HepG2 (cell line): Measurements from ENCODE around the gene RERE. TPM values are rescaled to one million over a fixed set of nuclear protein-coding genes. Genes with fewer than 3 reads are reported as not detected.

Source experiments
- ATAC-seq: fragments of 200-7000 bp; cut with Tn5 transposase; 3 replicates; pipeline ENCODE4 v1.9.1; 2020; ENCODE audit warnings: mild to moderate bottlenecking, moderate library complexity
- BruUV-seq: library from RNA; stranded (reverse); fragments of 400-500 nt; replicated peaks from 2 replicates; lab custom pipeline; 2021; lab: Mats Ljungman, UMichigan
- CTCF ChIA-PET: fragments of 300-600 bp; formaldehyde crosslinking; extraction: SDS; loops from one replicate; lab custom pipeline; 2021; ENCODE audit warnings: low total read pairs, inconsistent platforms, low intra/inter-chr PET ratio; lab: Yijun Ruan, JAX
- POLR2A ChIA-PET: fragments of 350-600 bp; sonication (Branson Sonifier 250); formaldehyde crosslinking; loops from one replicate; lab custom pipeline; 2020; ENCODE audit warnings: antibody characterized with exemption, inconsistent platforms; lab: Yijun Ruan, JAX
- DNase-seq: peaks from one replicate; pipeline ENCODE4 v3.0.0-alpha.2; 2015; ENCODE audit warnings: low spot score
- FAIRE-seq: peaks from 3 replicates; lab custom pipeline; 2011; peaks lifted over from hg19 to GRCh38; lab: Jason Lieb, UNC
- H2AFZ ChIP-seq: one replicate; pipeline ENCODE4 v1.6.1; 2011; ENCODE audit warnings: low read length, inconsistent platforms
- H3K27ac ChIP-seq: fragments of 300-600 bp; 3 replicates; pipeline ENCODE4 v1.8.0; 2011; ENCODE audit warnings: mixed run types, mild to moderate bottlenecking, mixed read lengths, low read length, inconsistent platforms; ENCODE audit not compliant: insufficient read depth; ENCODE audit errors: extremely low read length
- H3K27me3 ChIP-seq, 2 experiments: fragments of 200-600 bp in 1 of 2; 2 replicates in 1 of 2; 3 replicates in 1 of 2; pipeline versions ENCODE4 v1.6.0 to v1.8.0; 2011; ENCODE audit warnings: low read length in 2 of 2, mild to moderate bottlenecking in 2 of 2, moderate library complexity in 2 of 2, inconsistent platforms in 1 of 2; ENCODE audit not compliant: insufficient read depth in 2 of 2, control insufficient read depth in 1 of 2
- H3K36me3 ChIP-seq, 2 experiments: fragments of 200-600 bp in 1 of 2; replicated peaks in 1 of 2; 2 replicates in 1 of 2; 3 replicates in 1 of 2; pipeline versions ENCODE4 v1.5.1 to v1.8.0; 2011; ENCODE audit warnings: low read length in 2 of 2, inconsistent platforms in 1 of 2; ENCODE audit not compliant: insufficient read depth in 2 of 2, control insufficient read depth in 1 of 2
- H3K4me1 ChIP-seq: 2 replicates; pipeline ENCODE4 v1.5.1; 2012; ENCODE audit warnings: low read length, inconsistent platforms; ENCODE audit not compliant: insufficient read depth
- H3K4me2 ChIP-seq: 2 replicates; pipeline ENCODE4 v1.6.0; 2011; ENCODE audit warnings: low read depth, low read length, inconsistent platforms
- H3K4me3 ChIP-seq, 3 experiments: fragments of 200-600 bp in 1 of 3; sonication (generic), shearing (Covaris generic) in 1 of 3; replicated peaks in 1 of 3; 2 replicates each; pipeline ENCODE4 v1.5.1; 2011 to 2016; ENCODE audit warnings: low read length in 3 of 3, inconsistent platforms in 2 of 3, low read depth in 2 of 3, mild to moderate bottlenecking in 2 of 3, control low read depth in 1 of 3, mixed read lengths in 1 of 3; ENCODE audit not compliant: insufficient read depth in 1 of 3
- H3K79me2 ChIP-seq: one replicate; pipeline ENCODE4 v1.6.1; 2011; ENCODE audit warnings: low read length, inconsistent platforms; ENCODE audit not compliant: insufficient read depth
- H3K9ac ChIP-seq: 2 replicates; pipeline ENCODE4 v1.6.0; 2011; ENCODE audit warnings: mild to moderate bottlenecking, low read depth, low read length, inconsistent platforms; ENCODE audit not compliant: insufficient read depth
- H3K9me3 ChIP-seq: 2 replicates; pipeline ENCODE4 v1.5.1; 2012; ENCODE audit warnings: mild to moderate bottlenecking, low read length
- H4K20me1 ChIP-seq: 2 replicates; pipeline ENCODE4 v1.6.0; 2011; ENCODE audit warnings: inconsistent platforms, mild to moderate bottlenecking, low read length, moderate library complexity; ENCODE audit not compliant: insufficient read depth
- AGO2 ChIP-seq: fragments of 200-400 bp; formaldehyde crosslinking; optimal IDR thresholded peaks from 2 replicates; pipeline ENCODE3; 2017; ENCODE audit warnings: mild to moderate bottlenecking, low read depth, low read length, moderate library complexity
- ATM ChIP-seq: fragments of 450-650 bp; IDR thresholded peaks from 2 replicates; pipeline ENCODE4 v1.7.1; 2017; ENCODE audit warnings: mild to moderate bottlenecking, borderline replicate concordance
- HOXA5 ChIP-seq: sonication (generic); formaldehyde crosslinking; IDR thresholded peaks from 2 replicates; pipeline ENCODE4 v1.4.0; 2020; ENCODE audit warnings: missing genetic modification reagents
- KMT2A ChIP-seq: sonication (generic); formaldehyde crosslinking; IDR thresholded peaks from 2 replicates; pipeline ENCODE4 v1.4.0; 2020; ENCODE audit warnings: missing genetic modification reagents
- MIXL1 ChIP-seq: IDR thresholded peaks from 2 replicates; pipeline ENCODE4 v1.6.1; 2016
- PHF8 ChIP-seq: sonication (generic); formaldehyde crosslinking; IDR thresholded peaks from 2 replicates; pipeline ENCODE4 v1.5.0; 2020; ENCODE audit warnings: missing genetic modification reagents
- PRPF4 ChIP-seq: fragments of 200-400 bp; formaldehyde crosslinking; IDR thresholded peaks from 2 replicates; pipeline ENCODE4 v1.6.1; 2016; ENCODE audit warnings: low read length, low read depth; ENCODE audit not compliant: poor library complexity, severe bottlenecking
- SAP130 ChIP-seq: IDR thresholded peaks from 2 replicates; pipeline ENCODE4 v1.6.1; 2016; ENCODE audit warnings: low read depth
- SMAD9 ChIP-seq: sonication (generic); formaldehyde crosslinking; IDR thresholded peaks from 2 replicates; pipeline ENCODE4 v1.5.1; 2020; ENCODE audit warnings: mild to moderate bottlenecking, missing genetic modification reagents
- SPEN ChIP-seq: sonication (generic); formaldehyde crosslinking; IDR thresholded peaks from 2 replicates; pipeline ENCODE4 v1.5.1; 2020; ENCODE audit warnings: low read depth, mild to moderate bottlenecking, missing genetic modification reagents
- ZFP90 ChIP-seq: sonication (generic); formaldehyde crosslinking; IDR thresholded peaks from 2 replicates; pipeline ENCODE4 v1.8.0; 2022; ENCODE audit warnings: missing genetic modification reagents, mild to moderate bottlenecking, inconsistent platforms, borderline replicate concordance
- ZNF367 ChIP-seq: sonication (generic); formaldehyde crosslinking; IDR thresholded peaks from 2 replicates; pipeline ENCODE4 v1.4.0; 2020; ENCODE audit warnings: missing genetic modification reagents, borderline replicate concordance
- ZNF792 ChIP-seq: IDR thresholded peaks from 2 replicates; pipeline ENCODE4 v1.6.1; 2016
- WGBS: methylation state at CpG from one replicate; pipeline ENCODE4 v1.1.6; 2017; ENCODE audit warnings: low lambda C conversion rate; 5-methylcytosine and 5-hydroxymethylcytosine counted together
- in situ Hi-C: cut with HindIII; loops from 2 replicates; pipeline ENCODE4 v1.10.0; 2017; ENCODE audit warnings: low pct_unique_long_range_greater_than_20kb; ENCODE audit not compliant: extremely low pct_ligation_motif_present
- intact Hi-C: fragments of 100-400 bp; cut with micrococcal nuclease; formaldehyde crosslinking; loops from one replicate; pipeline ENCODE4 v1.10.0; 2022; ENCODE audit not compliant: unreplicated experiment
- polyA plus RNA-seq, 8 experiments: library from polyadenylated mRNA; depleted of rRNA in 3 of 8; stranded (reverse) in 7 of 8; unstranded in 1 of 8; fragments of >200 nt; fragmentation: Illumina TruSeq in 4 of 8; extraction: Trizol in 4 of 8; gene quantifications; 2 replicates each; pipeline versions ENCODE4 v1.2.1 to v1.2.3, GENCODE V29; 2011 to 2016; ENCODE audit warnings: low read depth in 4 of 8, missing spikeins in 1 of 8, mixed read lengths in 1 of 8; ENCODE audit not compliant: insufficient read depth in 1 of 8
- total RNA-seq, 5 experiments: library from RNA; depleted of rRNA; stranded (reverse); fragments of >200 nt; fragmentation: Illumina TruSeq; extraction: Trizol; gene quantifications; 2 replicates each; pipeline ENCODE4 v1.2.3, GENCODE V29; 2016; ENCODE audit warnings: low read depth in 1 of 5
- TF ChIP-seq, protein P1 (sequence below): sonication (generic); formaldehyde crosslinking; IDR thresholded peaks from 2 replicates; pipeline ENCODE4 v1.9.0; 2021; ENCODE audit warnings: missing genetic modification reagents, borderline replicate concordance
- TF ChIP-seq, protein P2 (sequence below): sonication (generic); formaldehyde crosslinking; IDR thresholded peaks from 2 replicates; pipeline ENCODE4 v1.4.0; 2020; ENCODE audit warnings: mild to moderate bottlenecking, missing genetic modification reagents
- TF ChIP-seq, protein P3 (sequence below): sonication (generic); formaldehyde crosslinking; IDR thresholded peaks from 2 replicates; pipeline ENCODE4 v1.8.0; 2022; ENCODE audit warnings: mild to moderate bottlenecking, missing genetic modification reagents
- TF ChIP-seq, protein P4 (sequence below): sonication (generic); formaldehyde crosslinking; conservative IDR thresholded peaks from 2 replicates; pipeline ENCODE4 v1.4.0; 2020; ENCODE audit warnings: missing genetic modification reagents
- TF ChIP-seq, protein P5 (sequence below): sonication (generic); formaldehyde crosslinking; conservative IDR thresholded peaks from 2 replicates; pipeline ENCODE4 v1.8.0; 2022; ENCODE audit warnings: low read depth, missing genetic modification reagents

RERE gene
- total and polyA plus RNA-seq, 2 of the 13 experiments (the other 11 are each of a cell fraction or from before 2014, with no cell fraction given) = 18.3 to 21.9 TPM

DNA sequence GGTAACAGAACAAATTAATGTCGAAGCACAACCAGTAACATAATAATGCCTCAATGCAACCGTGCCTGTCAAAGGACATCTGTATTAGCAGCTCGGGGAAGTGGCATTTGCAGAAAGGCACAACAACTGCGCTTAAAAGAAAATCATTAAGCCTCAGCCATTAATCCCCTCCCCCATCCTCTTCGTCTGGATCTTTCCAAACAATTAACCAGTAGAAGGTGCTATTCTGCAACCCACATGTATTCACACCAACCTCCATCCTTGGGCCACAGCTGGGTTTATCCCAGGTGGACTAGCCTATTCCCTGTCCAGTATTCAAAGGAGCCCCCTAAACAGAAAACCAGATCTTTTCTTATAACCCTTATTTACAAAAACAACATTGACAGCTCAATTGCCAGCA, 2.6 kb downstream of the RERE start:
- intact Hi-C loops (loop anchor here (5.0 kb wide), 2 partner anchors 42 to 73 kb away; no protein-coding TSS in a partner anchor), in situ Hi-C loops (no loop called here)
- peaks cover 76% of the 10 kb centered on the region for H3K79me2 ChIP-seq
- no peak for DNase-seq
- ChIA-PET POLR2A (interaction anchor here (1.3 to 3.5 kb wide), 5 partner anchors 34 to 75 kb away, joined by 3 to 18 read pairs (median 4); partner anchors contain the start of gene ENO1), CTCF (interaction anchor here (1.0 kb wide), 1 partner anchor 34 kb away, joined by 4 read pairs; no protein-coding TSS in a partner anchor)
- no peaks in the 10 kb centered on the region for H3K36me3 ChIP-seq
- no TSS peak for BruUV-seq
- H3K9ac ChIP-seq = peak overlapping the region; percentile 20; the same call in 1 of the 2 replicates
- H2AFZ ChIP-seq = no peak overlapping the region
- no peaks in the 10 kb centered on the region; a peak in 1 of 5 replicates for H3K27me3 ChIP-seq
- no peak overlapping the region for H3K27ac ChIP-seq
- ATAC-seq = no peak
- H3K4me2 ChIP-seq = peak overlapping the region; percentile 84
- H3K4me1 ChIP-seq = peaks cover 64% of the 10 kb centered on the region
- peaks cover 39% of the 10 kb centered on the region for H4K20me1 ChIP-seq
- WGBS = 61% methylated on average over 5 of the region's 5 CpGs
- no peak for FAIRE-seq
- no peaks in the 10 kb centered on the region for H3K9me3 ChIP-seq
- H3K4me3 ChIP-seq = peak overlapping the region; percentile 86 to 95 (median 91); a peak in 5 of 6 replicates
- TF ChIP-seq HOXA5 (no peak), ZFP90 (CRISPR knock-in tag) (no peak), ZNF367 (CRISPR knock-in tag) (no peak), SPEN (CRISPR knock-in tag) (no peak), KMT2A (CRISPR knock-in tag) (peak; percentile 52; the same call in 1 of the 2 replicates), MIXL1 (0 out of 2 replicates have a peak, but pooled peaks have one; percentile 42), SMAD9 (no peak), ATM (no peak), SAP130 (CRISPR knock-in tag) (peak; percentile 52), AGO2 (no peak), ZNF792 (0 out of 2 replicates have a peak, but pooled peaks have one; percentile 21), PHF8 (CRISPR knock-in tag) (no peak), PRPF4 (peak; percentile 30)
- TF ChIP-seq, protein P1, sequence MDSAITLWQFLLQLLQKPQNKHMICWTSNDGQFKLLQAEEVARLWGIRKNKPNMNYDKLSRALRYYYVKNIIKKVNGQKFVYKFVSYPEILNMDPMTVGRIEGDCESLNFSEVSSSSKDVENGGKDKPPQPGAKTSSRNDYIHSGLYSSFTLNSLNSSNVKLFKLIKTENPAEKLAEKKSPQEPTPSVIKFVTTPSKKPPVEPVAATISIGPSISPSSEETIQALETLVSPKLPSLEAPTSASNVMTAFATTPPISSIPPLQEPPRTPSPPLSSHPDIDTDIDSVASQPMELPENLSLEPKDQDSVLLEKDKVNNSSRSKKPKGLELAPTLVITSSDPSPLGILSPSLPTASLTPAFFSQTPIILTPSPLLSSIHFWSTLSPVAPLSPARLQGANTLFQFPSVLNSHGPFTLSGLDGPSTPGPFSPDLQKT = no peak
- TF ChIP-seq, protein P2, sequence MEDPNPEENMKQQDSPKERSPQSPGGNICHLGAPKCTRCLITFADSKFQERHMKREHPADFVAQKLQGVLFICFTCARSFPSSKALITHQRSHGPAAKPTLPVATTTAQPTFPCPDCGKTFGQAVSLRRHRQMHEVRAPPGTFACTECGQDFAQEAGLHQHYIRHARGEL (CRISPR knock-in tag) = no peak
- TF ChIP-seq, protein P3, sequence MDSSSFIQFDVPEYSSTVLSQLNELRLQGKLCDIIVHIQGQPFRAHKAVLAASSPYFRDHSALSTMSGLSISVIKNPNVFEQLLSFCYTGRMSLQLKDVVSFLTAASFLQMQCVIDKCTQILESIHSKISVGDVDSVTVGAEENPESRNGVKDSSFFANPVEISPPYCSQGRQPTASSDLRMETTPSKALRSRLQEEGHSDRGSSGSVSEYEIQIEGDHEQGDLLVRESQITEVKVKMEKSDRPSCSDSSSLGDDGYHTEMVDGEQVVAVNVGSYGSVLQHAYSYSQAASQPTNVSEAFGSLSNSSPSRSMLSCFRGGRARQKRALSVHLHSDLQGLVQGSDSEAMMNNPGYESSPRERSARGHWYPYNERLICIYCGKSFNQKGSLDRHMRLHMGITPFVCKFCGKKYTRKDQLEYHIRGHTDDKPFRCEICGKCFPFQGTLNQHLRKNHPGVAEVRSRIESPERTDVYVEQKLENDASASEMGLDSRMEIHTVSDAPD (CRISPR knock-in tag) = no peak
- TF ChIP-seq, protein P4, sequence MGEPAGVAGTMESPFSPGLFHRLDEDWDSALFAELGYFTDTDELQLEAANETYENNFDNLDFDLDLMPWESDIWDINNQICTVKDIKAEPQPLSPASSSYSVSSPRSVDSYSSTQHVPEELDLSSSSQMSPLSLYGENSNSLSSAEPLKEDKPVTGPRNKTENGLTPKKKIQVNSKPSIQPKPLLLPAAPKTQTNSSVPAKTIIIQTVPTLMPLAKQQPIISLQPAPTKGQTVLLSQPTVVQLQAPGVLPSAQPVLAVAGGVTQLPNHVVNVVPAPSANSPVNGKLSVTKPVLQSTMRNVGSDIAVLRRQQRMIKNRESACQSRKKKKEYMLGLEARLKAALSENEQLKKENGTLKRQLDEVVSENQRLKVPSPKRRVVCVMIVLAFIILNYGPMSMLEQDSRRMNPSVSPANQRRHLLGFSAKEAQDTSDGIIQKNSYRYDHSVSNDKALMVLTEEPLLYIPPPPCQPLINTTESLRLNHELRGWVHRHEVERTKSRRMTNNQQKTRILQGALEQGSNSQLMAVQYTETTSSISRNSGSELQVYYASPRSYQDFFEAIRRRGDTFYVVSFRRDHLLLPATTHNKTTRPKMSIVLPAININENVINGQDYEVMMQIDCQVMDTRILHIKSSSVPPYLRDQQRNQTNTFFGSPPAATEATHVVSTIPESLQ (CRISPR knock-in tag) = no peak
- TF ChIP-seq, protein P5, sequence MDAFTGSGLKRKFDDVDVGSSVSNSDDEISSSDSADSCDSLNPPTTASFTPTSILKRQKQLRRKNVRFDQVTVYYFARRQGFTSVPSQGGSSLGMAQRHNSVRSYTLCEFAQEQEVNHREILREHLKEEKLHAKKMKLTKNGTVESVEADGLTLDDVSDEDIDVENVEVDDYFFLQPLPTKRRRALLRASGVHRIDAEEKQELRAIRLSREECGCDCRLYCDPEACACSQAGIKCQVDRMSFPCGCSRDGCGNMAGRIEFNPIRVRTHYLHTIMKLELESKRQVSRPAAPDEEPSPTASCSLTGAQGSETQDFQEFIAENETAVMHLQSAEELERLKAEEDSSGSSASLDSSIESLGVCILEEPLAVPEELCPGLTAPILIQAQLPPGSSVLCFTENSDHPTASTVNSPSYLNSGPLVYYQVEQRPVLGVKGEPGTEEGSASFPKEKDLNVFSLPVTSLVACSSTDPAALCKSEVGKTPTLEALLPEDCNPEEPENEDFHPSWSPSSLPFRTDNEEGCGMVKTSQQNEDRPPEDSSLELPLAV (CRISPR knock-in tag) = no peak
